Posterior vena cava (tissue), 2 donors: Measurements from ENCODE around the gene FUBP3. TPM values are rescaled to one million over a fixed set of nuclear protein-coding genes. Genes with fewer than 3 reads are reported as not detected.
"Not testable (repeated sequence)": the region's sequence is repeated elsewhere in the genome, so short reads cannot be mapped to it uniquely, and the experiment has no call there.

Experiments used
- DNase-seq: peaks from one replicate; pipeline ENCODE4 v3.0.0-alpha.2; 2020; ENCODE audit warnings: low spot score
- intact Hi-C, 2 donors: fragments of 100-400 bp; cut with DNase I; formaldehyde crosslinking; loops; one replicate each; pipeline versions ENCODE4 v1.14.1 to v1.14.2; 2022 to 2023
- microRNA-seq, 2 donors: library from miRNA; unstranded; fragments of <30 nt; microRNA quantifications; one replicate each; pipeline ENCODE4 v1.2.0, GENCODE V29; 2020 to 2021; ENCODE audit warnings: borderline microRNAs expressed in 2 of 2
- total RNA-seq, 2 donors: library from RNA; stranded (reverse); fragmentation: NEBNext Ultra II Directional; extraction: Animal tissue kit (Norgen Biotek cat#: 25700); gene quantifications; one replicate each; pipeline ENCODE4 v1.2.1, GENCODE V29; 2021
- donor health status: DM: yes; HTN: yes; CAD: no.
- donor health status: DM: yes; HTN: yes; CAD: no.

FUBP3 gene
- total RNA-seq, 2 donors from 2014 or later, result 35.9 to 39.2 TPM

DNA sequence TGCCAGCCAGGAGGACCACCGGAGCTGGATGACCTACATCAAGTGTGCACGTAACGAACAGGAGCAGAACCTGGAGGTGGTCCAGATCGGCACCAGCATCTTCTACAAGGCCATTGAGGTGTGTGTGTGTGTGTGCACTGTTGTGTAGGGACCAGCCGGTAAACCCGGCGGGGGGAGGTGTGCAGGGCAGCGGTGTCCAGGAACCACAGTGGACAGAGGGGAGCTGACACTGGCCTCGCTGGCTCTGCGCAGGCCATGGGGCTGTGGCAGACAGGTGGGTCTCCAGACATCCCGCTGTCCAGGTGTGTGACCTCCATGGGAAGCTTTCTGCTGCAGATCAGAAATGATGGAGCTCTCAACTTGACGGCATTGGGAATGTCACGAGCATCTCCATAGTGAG, 88.8 kb downstream of the FUBP3 start:
- DNase-seq, result no peak
- intact Hi-C loops, result no loop called here

DNA sequence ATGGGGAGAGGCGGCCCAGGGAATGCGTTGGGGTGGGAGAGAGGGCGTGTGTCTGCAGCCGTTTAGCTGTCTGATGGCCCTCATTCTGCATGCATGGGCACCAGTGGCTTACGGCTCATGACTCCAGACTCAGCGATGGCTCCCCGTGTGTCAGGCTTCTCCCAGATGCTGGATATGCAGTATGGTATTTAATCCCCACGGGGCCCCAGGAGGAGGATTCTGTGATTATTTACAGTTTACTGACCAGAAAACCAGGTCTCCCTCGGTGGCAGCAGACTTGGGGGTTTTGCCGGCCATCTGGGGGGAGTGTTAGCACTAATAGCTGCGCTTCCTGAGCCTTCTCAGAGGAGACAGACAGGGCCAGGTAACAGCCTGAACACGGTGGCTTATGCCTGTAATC, 89.3 kb downstream of the FUBP3 start:
- intact Hi-C loops, result no loop called here
- no peak for DNase-seq

DNA sequence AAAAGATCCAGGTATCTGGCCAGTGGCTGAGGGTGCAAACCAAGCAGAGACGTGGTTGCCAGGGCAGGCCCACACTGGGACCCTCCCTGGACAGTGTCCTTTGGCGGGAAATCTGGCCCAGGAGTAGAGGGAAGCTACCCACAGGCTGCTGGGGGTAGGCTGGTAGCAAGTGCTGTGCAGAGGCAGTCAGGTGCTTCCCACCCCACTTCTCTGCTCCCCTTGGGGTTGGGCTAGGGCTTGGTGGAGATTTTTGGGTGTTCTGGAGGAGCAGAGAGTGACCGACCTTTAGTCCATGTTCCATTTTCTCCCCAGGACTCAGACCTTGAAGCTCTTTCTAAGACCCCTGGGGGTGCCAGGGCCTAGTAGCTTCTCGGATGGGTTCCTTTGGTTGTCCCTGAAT, 90.6 kb downstream of the FUBP3 start:
- intact Hi-C loops, result no loop called here

DNA sequence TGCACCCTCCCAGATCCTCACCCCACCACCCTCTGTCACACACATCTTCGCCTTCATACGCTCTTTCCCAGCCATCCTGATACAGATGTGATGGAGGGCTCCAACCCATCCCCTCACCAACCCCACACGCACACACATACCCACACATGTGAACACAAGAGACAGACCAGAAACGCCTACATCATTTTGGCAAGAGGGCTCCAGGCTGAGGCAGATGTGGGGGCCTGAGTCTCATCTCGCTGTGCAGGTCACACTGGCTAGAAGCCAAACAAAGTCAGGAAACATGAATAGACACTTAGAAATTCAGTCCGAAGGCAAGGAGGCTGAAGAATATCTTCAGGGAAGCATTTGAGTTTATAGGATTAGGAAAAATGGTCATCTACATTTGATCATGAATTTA, 91.3 kb downstream of the FUBP3 start:
- DNase-seq, result no peak
- intact Hi-C loops, result no loop called here

More for the DNA sequence above, 90.6 kb downstream of the FUBP3 start:
- DNase-seq, result no peak

DNA sequence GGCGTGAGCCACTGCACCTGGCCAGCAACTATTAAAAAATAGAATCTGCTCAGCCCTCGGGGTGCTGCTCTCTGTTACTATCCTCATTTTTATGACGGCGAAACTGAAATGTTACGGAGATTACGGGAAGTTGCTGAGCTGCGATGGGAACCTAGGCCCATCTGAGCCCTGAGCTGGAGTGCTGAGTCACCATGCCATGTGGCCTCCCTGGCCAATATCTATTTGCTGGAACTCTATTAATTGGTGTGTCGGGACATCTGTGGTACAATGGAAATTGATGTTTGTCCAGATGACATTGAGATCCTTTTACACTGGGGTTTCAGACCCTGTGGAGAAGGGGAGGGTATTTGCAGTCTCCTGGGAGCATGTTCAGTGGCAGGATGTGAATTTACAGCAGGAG, 93.1 kb downstream of the FUBP3 start:
- intact Hi-C loops, result no loop called here
- no peak for DNase-seq

DNA sequence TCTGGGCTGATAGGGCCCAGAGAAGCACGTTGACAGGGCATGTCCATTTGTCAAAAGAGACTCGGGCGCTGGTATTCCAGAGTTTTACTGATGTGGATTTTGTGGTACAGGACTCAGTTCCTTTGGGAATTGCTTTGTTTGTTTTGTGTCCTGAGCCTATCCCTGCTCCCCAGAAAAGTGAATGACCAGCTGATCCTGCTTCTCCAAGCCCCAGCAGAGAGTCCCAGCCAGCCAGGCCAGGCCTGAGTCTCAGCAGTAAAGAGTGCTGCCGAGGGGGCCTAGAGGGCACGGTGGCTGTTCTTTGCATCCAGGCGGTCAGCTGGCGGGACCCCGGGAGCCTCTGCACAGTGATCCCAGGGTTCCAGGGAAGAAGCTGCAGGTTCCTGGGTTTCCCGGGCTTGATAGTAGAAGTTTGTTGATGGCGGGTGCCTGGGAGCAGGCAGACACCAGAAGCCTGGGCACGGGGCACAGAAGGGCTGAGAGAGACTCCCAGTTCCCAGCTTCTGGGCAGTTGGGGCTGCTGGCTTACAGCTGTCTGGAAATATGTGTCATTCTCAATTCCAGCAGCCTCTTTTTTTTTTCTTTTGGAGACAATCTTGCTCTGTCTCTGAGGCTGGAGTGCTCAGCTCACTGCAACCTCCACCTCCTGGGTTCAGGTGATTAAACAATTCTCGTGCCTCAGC, 93.7 kb downstream of the FUBP3 start:
- DNase-seq, result no peak
- intact Hi-C loops, result no loop called here

DNA sequence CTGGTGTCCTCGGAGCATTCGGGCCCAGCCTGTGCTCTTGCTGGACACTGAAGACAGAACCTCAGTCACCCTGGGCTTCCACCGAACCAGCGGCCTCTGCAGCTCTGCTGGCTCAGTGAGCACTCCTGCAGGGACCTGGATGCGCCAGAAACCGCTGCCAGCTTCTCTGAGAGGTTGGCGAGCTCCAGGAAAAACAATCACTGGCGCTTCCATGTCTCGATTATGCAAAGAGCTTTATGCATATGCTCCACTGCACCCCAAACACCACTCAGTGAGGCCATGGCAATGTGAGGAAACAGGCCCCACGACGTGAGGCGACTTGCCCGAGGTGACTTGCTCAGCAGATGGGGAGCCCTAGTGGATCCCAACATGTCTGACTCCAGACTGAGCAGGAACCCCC, 96.0 kb downstream of the FUBP3 start:
- intact Hi-C loops, result no loop called here
- no peak for DNase-seq

DNA sequence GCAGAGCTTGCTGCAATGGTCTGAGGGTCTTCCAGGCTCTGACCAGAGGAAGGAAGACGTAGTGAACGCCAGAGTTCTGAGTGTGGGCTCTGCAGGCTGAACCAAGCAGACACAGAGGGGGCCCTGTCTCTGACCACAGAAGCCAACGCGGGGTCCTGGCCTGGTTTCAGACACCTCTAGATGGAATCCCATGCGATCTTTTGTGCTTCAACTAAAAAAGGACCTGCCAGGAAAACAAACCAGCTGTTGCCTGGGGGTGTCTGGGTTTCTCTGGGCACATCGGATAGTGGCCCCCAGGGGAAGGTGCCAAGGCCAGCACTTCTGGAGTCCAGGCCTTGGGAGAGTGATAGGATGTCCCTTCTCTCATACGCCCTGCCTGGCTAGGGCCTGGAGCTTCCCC, 97.9 kb downstream of the FUBP3 start:
- no peak for DNase-seq
- intact Hi-C loops, result no loop called here

DNA sequence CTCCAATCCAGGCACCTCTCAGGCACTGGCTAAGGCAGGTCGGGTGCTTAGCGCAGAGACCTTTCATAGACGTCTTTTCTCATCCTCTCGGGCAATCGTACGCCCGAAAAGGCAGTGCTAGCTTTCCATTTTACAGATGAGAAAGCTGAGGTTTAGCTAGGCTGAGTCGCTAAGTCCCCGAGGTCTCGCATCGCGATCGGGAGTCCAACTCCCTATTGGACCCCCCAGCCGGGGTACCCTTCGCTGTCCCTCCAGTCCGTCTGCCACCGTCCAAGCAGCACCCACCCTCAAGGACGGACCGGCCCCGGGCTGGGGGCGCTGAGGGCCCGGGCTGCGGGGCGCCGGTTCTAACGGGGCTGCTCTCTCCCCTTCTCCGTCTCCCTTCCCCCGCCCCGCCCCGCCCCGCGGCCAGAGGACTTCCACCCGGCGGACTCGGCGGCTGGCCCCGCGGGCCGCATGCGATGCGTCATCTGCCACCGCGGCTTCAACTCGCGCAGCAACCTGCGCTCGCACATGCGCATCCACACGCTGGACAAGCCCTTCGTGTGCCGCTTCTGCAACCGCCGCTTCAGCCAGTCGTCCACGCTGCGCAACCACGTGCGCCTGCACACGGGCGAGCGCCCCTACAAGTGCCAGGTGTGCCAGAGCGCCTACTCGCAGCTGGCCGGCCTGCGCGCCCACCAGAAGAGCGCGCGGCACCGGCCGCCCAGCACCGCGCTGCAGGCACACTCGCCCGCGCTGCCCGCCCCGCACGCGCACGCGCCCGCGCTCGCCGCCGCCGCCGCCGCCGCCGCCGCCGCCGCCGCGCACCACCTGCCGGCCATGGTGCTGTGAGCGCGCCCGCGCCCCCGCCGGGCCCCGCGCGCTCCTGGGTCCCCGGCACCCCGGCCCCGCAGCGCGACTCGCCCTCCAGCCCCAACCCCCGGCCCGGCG, 101.7 kb downstream of the FUBP3 start:
- intact Hi-C loops, result loop anchor here in 1 of 2 donors (2.0 kb wide), 1 partner anchor 214 kb away; no protein-coding TSS in a partner anchor
- peak; percentile 94 for DNase-seq

DNA sequence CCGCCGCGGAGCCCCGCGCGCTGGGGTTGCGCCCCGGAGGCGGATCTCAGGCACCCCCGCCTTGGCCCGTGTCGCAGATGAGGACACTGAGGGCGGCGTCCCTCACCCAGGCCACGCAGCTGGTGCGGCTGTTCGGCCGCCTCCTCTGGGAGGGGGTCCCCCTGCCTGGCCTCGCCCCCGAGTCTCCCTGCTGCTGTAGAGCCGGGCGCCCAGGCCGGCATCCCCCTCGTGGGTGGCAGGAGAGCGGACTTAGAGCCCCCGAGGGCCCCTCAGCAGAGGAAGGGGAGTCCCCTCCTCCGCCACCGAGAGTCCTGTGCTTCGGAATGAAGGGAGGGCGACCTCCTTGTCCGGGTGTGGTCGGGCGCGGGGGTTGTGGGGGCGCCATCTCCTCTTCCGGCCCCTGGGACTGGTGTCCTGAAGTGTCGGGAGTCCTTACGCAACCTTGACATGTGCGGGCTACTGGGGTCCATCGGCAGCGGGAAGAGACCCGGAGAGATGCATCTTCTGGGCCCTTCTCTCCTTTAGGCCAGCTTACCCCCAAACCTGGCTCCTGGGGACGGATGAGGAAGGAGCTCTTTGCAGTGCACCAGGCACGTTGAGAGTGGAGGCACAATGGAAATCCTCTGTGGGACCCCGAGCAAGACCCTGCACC, 102.5 kb downstream of the FUBP3 start:
- DNase-seq, result no peak
- intact Hi-C loops, result loop anchor here in 1 of 2 donors (2.0 kb wide), 1 partner anchor 215 kb away; no protein-coding TSS in a partner anchor

DNA sequence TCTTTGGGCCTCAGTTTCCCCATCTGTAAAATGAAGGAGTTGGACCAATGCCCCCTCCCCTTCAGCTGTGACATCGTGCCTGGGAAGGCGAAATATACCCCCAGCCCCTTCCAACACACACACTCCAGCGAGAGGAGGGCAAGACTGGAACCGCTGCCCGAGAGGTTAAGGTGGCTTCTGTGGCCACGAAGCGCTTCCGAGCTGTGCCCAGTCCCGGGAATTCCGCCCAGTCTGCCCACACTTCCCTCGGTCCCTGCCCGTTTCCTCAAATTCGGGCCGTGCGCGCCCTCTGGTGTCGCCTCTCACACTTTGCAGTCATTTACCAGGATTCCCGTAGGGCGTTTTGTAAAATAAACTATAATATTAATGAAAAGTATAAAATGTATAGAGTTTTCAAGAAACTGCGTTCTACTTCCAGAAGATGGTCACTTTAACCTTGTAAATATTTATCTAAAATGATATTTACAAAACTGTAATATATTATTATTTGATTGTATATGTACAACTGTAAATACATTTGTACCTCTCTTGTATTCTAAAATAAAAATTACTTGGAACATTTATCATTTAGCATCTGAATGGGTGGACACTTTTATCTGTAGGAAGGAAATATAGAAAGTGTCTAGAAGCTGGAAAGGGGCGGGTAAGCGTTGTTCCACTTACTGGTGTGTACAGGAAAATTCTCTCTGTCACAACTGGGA, 103.2 kb downstream of the FUBP3 start:
- intact Hi-C loops, result no loop called here

DNA sequence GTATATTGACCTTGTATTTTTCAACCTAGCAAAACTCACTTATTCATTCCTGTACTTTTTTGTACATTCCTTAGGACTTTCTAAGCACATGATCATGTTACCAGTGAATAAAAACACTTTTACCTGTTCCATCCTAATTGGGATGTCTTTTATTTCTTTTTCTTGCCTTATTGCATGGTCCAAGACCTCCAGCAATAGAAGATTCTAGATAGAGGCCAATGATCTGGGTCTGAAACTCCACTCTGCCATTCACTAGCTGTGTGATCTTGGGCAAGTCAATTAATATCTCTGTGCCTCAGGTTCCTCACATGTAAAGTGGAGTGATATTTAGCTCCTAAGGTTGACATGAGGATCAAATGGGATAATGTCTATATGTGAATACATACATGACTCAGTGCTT, 105.7 kb downstream of the FUBP3 start:
- intact Hi-C loops, result loop anchor here in 1 of 2 donors (2.0 kb wide), 1 partner anchor 224 kb away; no protein-coding TSS in a partner anchor
- DNase-seq, result no peak

More for the DNA sequence above, 103.2 kb downstream of the FUBP3 start:
- DNase-seq, result peak; percentile 93

DNA sequence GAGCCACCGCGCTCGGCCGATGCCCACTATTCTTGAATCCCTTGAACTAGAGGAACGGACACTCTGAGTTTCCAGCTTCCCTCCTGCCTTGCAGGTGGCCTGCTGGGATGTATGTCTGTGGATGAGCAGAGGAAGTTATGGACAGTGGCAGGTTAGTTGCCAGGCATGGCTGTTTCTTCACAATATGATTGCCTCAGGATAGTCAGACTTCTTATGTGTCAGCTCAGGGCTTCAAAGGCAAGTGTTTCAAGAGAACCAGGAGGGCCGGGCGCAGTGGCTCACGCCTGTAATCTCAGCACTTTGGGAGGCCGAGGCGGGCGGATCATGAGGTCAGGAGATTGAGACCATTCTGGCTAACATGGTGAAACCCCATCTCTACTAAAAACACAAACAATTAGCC, 106.6 kb downstream of the FUBP3 start:
- intact Hi-C loops, result loop anchor here in 1 of 2 donors (2.0 kb wide), 1 partner anchor 225 kb away; no protein-coding TSS in a partner anchor
- DNase-seq, result not testable (repeated sequence)

DNA sequence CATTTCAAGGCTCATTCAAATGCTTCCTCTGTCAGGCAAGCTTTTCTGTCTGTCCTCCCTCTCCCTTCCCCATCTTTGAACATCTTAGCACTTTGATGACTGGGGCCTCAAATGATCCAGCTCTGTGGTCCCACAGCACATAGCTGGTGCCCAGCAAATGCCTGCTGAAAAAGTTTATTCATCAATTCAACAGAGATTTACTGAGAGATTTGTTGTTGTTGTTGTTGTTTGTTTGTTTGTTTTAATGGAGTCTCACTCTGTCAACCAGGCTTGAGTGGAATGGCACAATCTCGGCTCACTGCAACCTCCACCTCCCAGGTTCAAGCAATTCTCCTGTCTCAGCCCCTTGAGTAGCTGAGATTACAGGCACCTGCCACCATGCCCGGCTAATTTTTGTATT, 108.2 kb downstream of the FUBP3 start:
- intact Hi-C loops, result no loop called here
- DNase-seq, result no peak

Small RNA genes lying within 50 kb of the gene (microRNA-seq; reads per million reads assigned to microRNA genes)
- gene MIR6856, result 0 reads per million in 2 donors

Other genes with a start within 250 kb of the FUBP3 start
- gene ASS1, start 134.6 kb upstream of the FUBP3 start, total RNA-seq, result 100 to 1,000 TPM; 106 to 118 TPM
- not detected for gene PRDM12, start 85.0 kb downstream of the FUBP3 start, total RNA-seq
- gene EXOSC2, start 114.2 kb downstream of the FUBP3 start, total RNA-seq, result 10 to 100 TPM; 16.3 to 18.6 TPM